Activated CD8-positive, alpha-beta memory T cell treated with anti-CD3 and anti-CD28 coated beads, Interleukin-2, amount 50 U/mL, for 24 hours (primary cell): Measurements from ENCODE around the gene PLXNC1.

Experiments
- DNase-seq: peaks from one replicate; pipeline ENCODE4 v3.0.0-alpha.2; 2020; ENCODE audit errors: extremely low read depth

PLXNC1 gene

DNA sequence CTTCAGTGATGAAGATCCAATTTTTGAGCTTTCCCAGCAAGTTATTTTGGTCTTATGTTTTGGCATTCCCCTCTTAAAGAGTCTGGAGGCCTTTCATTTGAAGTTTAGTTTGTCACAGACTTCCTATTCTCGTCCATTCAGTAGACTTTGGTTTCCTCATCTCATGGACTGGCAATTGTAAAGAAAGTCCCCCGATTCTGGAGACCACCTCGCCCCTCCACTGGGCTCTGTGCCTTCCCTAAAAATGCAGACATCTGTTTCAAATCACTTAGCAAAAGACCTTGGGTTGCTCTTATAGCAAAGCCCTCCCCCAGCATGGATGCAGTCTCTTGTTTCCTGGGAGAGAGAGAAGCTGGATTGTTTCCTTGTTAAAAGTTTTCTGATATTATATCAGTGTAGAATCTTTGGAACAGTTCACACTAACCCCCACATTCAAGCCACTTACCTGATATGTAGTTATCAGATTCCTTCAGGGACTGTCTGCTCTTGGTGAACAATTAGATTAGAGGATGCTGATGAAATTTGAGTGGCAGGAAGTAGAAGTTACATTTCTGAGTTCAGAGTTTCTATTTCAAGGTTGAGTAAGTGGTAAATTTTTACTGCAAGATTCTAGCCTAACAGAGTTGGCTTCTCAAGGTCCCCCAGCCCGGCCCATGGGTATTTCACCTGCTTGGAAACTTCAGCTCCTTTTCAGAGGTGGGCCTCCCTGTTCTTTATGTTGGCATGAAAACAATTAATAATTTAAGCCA lies 56.3 kb downstream of the PLXNC1 start:
- DNase-seq, result no peak

DNA sequence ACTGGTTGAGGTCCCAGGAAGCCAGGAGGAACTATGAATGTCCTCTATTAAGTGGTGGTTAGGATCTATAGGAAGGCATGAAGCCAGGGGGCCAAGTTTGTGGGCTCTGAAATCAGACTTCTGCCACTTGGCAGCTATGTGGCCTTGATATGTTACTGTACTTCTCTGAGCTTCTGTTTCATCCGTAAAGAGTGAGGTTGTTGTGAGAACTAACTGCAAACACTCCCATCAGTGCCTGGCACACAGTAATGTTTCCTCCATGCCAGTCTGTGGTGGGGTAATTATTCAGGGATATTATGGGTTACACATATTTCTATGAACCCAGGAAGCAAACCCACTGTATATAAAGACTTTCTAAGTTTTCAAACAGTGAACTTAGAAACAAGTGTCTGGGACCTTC lies 57.4 kb downstream of the PLXNC1 start:
- no peak for DNase-seq

DNA sequence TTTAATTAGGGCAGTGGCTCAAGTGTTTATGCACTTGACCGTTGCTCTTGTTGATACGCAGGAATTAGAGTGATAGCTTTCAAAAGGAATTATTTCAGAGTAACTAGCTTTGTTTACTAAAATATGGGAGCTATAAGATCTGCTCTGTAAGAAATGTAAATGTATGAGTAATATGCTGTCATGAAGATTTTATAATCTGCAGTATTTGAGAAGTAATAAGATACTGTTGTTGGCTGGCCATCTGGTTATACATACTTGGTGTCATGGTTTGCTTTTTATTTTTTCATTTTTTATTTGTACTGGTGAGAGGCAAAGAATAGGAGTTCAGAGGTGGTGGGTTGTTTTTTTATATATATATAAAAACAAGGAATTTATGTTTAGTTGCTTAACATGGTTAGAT lies 58.5 kb downstream of the PLXNC1 start:
- no peak for DNase-seq

DNA sequence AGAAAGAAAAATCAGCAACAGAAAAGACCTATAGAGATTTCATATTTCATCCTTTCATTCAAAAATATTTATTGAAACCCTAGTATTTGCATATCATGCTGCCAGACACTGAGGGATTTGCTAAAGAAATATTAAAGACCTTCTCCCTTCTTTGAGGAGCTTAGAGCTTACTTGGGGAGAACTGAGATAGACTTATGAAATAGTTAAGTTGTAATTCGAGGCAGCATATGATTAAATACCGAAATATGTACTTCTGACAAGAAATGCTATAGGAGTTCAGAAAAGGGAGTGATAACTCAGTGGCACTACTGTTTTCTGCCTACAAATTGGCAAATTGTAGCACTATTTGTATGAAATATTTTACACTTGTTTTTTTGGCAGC lies 59.1 kb downstream of the PLXNC1 start:
- no peak for DNase-seq

DNA sequence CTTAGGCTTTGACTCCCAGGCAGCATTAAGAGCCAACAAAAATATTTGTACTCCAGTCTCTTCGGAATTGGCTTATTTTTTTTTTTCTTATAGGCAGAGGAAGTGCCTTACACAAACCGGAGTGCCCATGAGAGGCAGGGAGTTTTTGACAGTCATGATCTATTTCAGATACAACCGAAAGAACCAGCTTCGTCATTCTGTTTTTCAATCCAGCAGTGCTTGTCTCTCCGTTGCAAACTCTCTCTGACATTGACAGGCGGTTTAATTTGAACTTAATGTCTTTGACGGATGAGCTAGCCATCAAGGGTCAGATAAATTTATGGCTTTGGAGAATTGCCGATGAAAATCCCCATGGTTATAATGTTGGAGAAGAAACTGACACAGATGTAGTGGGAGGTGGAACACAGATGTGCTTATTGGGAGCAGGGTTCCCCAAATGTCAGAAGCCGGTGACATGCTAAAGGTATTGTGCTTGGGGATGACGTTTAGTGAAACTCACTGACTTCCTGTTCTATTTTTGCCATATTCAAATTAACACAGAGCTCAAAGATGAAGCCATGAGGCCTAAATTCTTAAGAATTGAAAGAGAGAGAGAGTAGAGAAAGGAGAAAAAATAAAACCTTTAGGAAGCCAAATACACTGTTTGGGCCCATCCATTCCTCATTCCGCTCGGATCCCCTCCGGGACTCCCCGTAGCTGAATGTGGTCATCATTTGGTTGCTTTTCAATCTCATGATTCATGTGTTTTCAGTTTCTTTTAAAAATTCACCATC lies 59.7 kb downstream of the PLXNC1 start:
- DNase-seq, result no peak

DNA sequence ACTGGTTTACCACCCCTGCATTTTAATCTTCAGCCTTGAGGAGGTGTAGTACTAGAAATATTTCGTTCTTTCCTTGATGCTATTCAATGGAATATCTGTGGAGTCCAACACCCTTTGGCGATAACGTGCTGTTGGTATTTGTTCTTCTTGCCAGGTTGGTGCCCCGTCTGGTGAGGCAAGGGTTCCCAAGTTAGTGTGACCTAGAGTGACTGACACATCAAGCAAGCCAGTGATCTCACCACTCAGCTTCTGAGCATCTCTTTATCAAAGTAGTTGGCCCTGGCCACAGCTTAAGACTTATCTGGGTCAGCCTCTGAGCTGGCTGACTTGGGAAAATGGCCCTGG lies 60.2 kb downstream of the PLXNC1 start:
- no peak for DNase-seq

DNA sequence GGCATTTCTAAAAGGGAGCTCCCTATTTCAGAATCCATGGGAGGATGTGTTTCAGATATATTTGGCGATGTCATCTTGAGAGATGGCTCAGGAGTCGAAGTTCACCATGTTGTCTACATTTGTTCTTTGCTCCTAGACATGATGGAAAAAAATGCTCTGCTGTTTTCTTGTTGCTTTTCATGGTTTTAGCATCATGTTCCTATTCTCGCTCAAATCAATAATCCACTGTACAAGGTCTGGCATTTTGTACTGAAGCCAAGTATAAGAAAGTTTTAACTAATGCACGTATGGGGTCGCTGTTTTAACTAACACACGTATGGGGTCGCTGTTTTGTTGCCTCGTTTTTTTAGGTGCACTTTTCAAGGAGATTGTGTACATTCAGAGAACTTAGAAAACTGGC lies 60.9 kb downstream of the PLXNC1 start:
- DNase-seq, result no peak

DNA sequence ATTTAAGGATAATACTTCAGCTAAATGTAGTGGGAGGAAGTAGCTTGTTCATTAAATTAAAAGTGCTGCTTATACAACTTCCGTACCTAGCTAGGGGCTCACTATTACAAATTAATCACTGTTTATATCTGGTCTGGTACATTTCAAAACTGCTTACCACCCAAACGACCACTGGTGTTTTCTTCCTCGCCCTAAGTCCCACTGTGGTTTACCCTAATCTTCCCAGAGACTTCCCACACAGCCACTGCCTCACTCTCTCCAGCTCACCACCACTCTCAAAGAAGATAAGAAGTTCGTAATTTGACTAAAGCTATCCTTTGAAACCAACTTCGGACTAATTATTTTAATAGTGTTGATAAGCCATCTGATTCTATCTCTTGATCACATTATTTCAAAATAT lies 62.6 kb downstream of the PLXNC1 start:
- no peak for DNase-seq

DNA sequence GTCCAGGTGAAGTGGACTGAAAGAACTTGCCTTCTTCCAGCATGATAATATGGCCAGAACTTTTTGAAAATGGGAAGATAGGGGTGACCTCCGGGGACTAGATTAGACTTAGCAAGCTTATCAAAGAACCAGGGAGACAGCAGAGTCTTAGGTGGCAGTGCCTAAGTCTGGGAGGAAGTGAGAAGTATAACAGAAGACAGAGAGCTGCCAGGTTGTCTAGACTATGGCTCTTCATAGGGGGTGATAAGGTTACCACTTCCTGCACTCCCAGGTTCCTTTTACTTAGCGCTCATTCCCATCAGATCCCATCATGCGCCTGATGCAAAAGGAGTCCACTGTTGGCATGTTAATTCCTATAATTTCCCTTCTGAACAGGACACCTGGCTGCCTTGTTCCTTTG lies 69.9 kb downstream of the PLXNC1 start:
- no peak for DNase-seq

DNA sequence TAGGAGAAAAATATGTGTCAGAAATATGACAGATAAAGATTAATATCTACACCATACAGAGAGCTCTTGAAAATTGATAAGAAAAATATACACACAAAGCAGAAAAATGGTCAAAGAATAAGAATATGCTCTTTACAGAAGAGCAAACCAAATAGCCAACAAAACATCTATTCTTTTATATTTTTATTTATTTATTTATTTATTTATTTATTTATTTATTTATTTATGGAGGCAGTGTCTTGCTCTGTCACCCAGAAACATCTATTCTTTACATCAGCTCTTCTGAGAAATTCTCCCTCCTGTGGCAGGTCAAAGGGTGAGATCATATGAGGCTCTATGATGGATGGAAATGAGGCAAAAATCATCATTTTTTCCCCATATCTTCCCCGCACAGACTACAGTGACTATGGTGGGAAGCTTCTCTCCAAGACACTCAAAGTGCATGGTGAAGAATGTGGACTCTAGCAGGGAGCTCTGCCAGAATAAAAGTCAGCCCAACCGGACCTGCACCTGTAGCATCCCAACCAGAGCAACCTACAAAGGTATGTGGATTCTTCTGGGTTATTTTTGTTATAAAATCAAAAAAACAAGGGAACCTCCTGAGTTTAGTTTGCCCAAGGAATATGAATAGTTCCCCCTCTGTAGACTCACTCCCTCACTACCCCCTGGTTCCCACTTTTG lies 71.4 kb downstream of the PLXNC1 start:
- no peak for DNase-seq

DNA sequence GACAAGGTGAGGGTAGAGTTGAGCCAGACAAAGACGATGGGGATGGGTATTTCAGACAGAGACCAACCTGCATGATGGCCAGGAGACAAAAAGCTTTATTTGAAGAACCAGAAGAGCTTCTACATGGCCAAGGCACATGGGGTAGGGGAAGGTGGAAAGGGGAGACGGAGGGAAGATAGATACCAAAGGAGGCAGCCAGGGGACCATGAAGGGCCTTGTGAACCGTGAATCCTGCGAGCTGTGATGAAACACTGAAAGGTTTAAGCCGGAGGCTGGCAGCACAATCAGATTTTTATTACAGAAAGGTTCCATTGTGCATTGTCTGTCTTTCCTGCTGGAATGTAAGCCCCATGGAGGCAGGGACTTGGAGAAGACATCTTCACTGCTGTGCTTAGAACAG lies 72.4 kb downstream of the PLXNC1 start:
- no peak for DNase-seq

DNA sequence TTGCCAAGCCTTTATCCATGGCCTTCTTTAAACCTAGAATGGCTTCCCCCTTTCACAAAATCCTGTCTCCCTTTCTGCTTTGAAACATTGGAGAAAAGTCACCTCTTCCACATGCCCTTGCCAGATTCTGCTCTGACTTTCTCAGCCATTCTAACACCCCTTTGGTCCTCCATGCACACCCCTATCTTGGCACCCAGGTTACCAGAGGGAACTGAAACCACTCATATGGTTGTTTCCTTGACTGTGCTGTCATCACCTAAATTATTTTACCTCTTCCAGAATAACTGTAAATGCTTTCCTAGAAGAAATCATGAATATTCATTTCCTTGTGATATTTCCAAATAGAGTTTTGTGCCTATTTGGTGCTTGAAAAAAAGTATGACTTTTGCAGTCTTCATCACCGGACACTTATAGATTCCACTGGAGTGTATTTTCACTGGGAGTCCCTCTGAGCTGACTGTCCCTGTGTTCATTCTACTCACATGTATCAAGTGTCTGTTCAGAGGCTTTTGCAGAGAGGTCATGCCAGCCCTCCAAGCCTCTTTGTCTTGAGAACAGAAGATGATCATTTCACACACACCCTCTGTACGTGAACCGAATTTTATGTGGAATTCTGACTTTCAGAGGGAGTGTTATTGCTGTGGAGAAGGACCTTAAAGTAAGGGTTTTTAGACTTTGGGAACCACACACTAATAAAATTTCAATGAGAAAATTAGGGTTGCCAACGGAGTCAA lies 74.1 kb downstream of the PLXNC1 start:
- no peak for DNase-seq

DNA sequence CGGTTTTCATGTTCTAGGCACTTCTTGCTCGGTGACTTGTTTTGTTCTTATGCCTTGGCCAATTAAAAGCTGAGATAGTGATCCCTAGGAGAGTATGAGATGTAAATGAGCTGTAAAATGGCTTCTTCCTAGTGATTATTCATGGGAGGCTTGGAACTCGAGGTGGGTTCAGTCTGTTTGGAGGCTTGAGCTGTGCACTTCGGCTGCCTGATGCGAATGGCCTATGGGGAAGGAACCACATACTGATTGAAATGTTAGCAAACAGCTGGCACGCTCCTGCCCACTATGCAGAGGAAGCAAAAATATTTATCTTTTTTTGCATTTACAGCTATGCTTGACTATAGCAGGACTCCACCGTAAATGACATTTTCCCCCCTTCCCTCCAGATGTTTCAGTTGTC lies 75.5 kb downstream of the PLXNC1 start:
- DNase-seq, result no peak

DNA sequence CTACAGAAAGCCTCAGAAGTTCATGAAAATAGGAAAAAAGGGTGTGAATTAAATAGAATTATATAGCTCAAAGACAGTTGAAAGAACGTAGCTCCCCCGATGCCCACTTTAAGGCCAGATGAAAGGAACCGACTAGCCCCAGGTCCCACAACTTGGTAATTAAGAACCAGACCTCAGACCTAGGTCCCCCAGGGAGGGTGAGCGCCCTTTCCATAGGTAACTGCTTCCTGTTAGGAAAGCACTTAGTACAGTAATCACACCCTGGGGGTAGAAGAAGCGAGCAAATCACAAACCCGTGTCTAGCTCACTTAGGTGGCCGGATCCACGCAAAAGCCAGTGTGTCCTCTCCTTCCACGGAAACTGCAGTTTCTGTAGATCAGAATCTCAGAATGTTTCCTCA lies 77.1 kb downstream of the PLXNC1 start:
- no peak for DNase-seq

DNA sequence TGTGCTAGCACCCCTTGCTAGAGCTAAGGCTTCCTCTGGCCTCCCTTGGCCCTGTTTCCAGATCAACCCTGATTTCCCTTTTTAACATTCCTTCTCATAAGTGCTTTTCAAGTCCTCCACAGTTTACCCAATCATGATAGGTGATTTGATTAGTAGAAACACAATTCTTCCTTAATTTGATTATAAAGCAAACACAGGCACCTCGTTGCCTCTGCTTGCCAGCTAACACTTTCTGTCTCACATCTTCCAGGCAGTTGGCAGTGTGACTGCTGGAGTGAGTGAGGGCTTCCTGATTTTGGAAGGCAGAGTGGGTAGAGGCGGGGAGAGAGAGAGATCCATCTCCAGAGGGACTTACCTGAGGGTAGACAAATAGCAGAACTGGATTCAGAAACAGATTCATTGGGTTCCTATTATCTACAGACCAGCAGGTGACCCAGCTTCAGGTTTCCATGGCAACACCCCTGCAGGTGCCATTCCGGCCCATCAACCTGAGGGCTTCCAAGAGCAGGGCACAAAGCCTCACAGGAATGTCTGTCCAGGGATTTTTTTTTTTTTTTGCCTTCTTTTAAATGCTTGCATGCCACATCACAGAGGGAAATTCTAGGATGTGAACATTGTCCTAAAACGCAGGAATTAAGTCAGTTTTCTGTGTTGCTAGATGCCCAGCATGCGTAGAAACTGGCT lies 77.7 kb downstream of the PLXNC1 start:
- DNase-seq, result no peak

DNA sequence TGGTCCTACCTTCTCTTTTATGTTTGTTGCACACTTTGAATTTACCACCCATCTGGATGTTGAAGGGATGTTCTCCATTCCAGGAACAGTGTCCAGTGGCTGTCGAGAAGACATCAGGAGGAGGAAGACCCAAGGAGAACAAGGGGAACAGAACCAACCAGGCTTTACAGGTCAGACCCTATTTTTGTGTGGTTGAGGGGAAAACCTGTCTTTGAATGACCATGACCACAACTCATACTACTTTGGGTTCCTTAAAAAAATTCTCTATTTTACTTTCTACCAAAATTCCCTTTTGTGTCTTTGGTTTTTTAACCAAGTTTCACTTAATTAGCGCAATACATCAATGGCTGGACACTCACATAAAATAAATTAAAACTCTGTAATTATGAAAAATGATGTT lies 78.7 kb downstream of the PLXNC1 start:
- DNase-seq, result no peak

DNA sequence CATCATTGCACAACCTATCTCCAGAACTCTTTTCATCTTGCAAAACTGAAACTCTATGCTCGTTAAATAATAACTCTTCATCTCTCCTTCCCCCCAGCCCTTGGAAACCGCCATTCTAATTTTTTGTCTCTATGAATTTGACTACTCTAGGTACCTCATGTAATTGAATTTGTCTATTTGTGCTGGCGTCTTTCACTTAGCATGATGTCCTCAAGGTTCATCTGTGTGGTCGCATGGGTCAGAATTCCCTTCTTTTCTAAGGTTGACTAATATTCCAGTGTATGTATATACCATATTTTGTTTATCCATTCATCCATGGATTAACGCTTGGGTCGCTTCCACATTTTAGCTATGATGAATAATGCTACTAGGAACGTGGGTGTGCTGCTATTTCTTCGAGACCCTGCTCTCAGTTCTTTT lies 80.1 kb downstream of the PLXNC1 start:
- no peak for DNase-seq

DNA sequence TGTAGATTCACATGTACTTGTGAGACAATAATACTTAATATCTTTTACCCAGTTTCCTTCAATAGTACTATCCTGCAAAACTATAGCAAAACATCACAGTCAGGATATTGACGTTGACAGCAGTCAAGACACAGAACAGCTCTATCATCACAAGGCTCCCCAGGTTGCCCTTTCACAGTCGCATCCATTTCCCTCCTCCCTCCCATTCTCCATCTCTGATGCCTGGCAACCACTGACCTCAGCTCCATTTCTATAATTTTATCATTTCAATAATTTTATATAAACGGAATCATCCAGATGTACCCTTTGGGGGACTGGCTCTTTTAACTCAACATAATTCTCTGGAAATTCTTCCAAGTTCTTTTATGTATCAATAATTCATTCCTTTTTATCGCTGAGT lies 81.5 kb downstream of the PLXNC1 start:
- no peak for DNase-seq

DNA sequence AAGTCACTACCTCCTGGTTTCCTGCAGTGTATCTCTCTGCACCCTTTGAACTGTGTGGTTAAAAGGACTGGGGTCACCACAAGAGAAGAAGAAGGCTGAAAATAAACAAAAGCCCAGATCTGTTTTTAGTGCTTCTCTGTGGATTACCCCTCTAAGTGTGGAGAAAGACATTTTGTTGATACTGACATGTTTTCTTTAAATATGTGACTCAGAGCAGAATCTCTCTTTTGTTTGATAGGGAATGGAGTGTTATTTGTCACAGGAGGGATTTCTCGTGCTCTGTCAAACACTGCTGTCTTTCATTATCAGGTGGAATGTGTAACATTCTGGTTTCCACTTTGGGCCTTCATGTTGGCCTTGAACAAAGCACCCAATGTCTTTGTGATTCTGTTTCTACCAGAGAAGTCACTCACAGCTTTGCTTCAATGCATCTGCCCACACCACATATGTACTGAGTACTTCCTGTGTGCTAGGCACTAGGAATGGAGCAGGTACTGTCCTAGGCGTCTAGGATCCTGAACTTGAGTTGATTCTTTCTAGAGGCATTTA lies 82.1 kb downstream of the PLXNC1 start:
- DNase-seq, result no peak

DNA sequence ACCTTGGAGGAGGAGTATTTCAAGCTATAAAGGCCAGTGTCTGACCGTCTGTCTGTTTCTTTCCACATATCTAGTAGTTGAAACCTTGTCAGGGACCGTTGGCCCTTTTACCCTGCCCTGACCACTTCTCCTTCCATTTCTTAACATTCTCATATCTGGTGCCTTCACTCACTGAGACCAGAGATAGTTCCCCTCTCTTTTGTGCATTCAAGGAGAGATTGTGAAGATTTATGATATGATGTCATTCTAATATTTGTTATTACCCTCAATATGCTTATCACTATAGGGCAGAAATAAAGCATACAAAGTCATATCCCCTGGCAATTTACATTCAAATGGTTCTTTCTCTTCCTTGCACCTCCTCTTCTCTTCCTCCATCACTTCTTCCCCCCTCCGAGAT lies 83.3 kb downstream of the PLXNC1 start:
- no peak for DNase-seq

DNA sequence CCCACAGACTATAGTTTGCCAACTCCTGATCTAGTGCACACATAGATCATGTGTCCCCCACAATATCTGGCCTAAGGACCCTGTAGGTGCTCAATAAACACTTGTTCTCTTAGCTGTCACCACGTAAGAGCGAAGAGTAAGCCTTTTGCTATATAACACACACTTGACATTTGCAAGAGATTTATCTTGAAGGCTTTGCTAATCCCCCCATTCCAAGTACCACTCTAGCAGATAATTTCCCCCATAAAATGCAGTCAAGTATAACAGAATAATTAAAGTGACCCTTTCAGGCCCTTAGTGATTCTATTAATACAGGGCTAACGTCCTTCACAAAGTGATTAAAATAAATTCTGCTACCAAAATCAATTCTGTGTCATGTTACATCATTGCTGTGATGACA lies 87.5 kb downstream of the PLXNC1 start:
- no peak for DNase-seq
